ENCODE results near the gene NDUFA13. TPM values are rescaled to one million over a fixed set of nuclear protein-coding genes. Genes with fewer than 3 reads are reported as not detected.

Gene NDUFA13
- total RNA-seq, 1 experiment from 2014 or later = 96.6 TPM

DNA sequence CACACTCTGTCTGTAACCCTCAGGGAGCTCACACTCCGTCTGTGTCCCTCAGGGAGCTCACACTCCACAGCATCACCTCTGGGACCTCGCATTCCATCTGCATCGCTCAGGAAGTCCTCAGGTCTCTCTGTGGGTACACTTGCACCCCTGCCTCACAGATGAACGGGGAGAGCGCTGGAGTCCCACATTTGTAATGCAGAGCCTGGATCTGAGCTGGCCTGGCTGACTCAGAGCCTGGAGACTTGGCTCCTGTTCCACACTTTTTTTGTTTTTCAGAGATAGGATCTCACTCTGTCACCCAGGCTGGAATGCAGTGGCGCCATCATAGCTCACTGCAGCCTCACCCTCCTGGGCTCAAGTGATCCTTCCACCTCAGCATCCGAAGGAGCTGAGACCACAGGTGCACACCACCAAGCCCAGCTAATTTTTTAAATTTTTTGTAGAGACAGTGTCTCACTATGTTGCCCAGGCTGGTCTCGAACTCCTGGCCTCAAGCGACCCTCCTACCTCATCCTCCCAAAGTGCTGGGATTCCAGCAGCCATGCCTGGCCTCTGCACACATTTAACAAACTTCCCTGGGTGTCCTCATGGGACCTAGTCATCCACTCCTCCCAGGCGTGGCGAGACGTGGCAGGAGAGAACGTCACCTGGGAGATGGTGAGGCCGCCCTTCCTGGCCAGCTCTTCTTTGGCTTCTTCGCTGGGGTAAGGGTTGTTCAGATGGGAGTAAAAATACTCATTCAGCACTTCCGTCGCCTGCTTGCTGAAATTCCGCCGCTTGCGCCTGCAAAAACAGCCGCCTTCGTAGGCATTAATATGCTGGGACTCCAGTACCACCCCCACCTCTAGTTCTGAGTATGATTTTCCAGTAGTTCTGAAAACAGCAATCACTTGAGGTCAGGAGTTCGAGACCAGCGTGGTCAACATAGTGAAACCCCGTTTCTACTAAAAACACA, 53.1 kb downstream of the NDUFA13 start:
- peak; percentile 55 for DNase-seq (ENCODE audit: low read depth)

DNA sequence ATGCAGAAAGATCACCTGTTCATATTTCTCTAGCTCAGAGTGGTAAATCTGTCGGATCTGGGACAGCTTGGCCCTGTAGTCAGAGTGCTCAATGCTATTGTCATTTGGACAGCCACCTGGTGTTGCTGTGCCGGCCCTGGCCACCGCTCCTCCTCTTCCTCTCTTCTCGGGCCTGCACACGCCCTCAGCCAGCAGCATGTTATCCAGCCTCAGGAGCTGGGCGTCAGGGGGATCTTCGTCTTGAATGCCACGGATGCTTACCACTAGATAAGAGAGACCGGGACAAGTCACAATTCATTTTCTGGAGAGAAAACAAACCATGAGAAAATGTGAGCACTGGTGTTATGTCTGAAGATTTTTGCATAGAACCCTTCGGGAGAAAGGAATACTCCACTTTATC, 54.5 kb downstream of the NDUFA13 start:
- no peak for DNase-seq (ENCODE audit: low read depth)

GRCh38 chr19:19571071-19571786, 55.2 kb downstream of the NDUFA13 start:
- no peak for DNase-seq (ENCODE audit: low read depth)

GRCh38 chr19:19575411-19575810, 59.4 kb downstream of the NDUFA13 start:
- DNase-seq (ENCODE audit: low read depth) = no peak

Other genes starting within 250 kb of the NDUFA13 start
- not detected in 2 replicates for gene TM6SF2, start 242.9 kb upstream of the NDUFA13 start, total RNA-seq (2014; rRNA removed; shearing (Covaris generic))
- gene SUGP1, start 195.7 kb upstream of the NDUFA13 start, total RNA-seq (2014; rRNA removed; shearing (Covaris generic)) = 20.8 and 44.8 TPM in 2 replicates
- 12.8 and 17.5 TPM in 2 replicates for gene MAU2, start 195.4 kb upstream of the NDUFA13 start, total RNA-seq (2014; rRNA removed; shearing (Covaris generic))
- 43.9 and 45.6 TPM in 2 replicates for gene GATAD2A, start 110.5 kb upstream of the NDUFA13 start, total RNA-seq (2014; rRNA removed; shearing (Covaris generic))
- gene TSSK6, start 677 bp upstream of the NDUFA13 start, total RNA-seq (2014; rRNA removed; shearing (Covaris generic)) = 1.8 and 3.1 TPM in 2 replicates
- gene YJEFN3, start 12.7 kb downstream of the NDUFA13 start, total RNA-seq (2014; rRNA removed; shearing (Covaris generic)) = 1.4 and 2.7 TPM in 2 replicates
- 0.40 and 1.0 TPM in 2 replicates for gene CILP2, start 22.0 kb downstream of the NDUFA13 start, total RNA-seq (2014; rRNA removed; shearing (Covaris generic))
- gene PBX4, start 102.5 kb downstream of the NDUFA13 start, total RNA-seq (2014; rRNA removed; shearing (Covaris generic)) = 0.42 and 1.9 TPM in 2 replicates
- 1.2 and 3.0 TPM in 2 replicates for gene LPAR2, start 112.0 kb downstream of the NDUFA13 start, total RNA-seq (2014; rRNA removed; shearing (Covaris generic))
- 2.2 and 7.1 TPM in 2 replicates for gene GMIP, start 127.4 kb downstream of the NDUFA13 start, total RNA-seq (2014; rRNA removed; shearing (Covaris generic))
- 152 and 173 TPM in 2 replicates for gene ATP13A1, start 147.5 kb downstream of the NDUFA13 start, total RNA-seq (2014; rRNA removed; shearing (Covaris generic))
- 11.0 and 12.4 TPM in 2 replicates for gene ZNF101, start 152.6 kb downstream of the NDUFA13 start, total RNA-seq (2014; rRNA removed; shearing (Covaris generic))
- gene ZNF14, start 216.9 kb downstream of the NDUFA13 start, total RNA-seq (2014; rRNA removed; shearing (Covaris generic)) = 2.9 and 5.4 TPM in 2 replicates

All from Daoy (cell line).